HEK293T (cell line): ENCODE data around the gene CCDC88A.

Source experiments
- ELF4 ChIP-seq: fragments of 450-650 bp; IDR thresholded peaks from 2 replicates; pipeline ENCODE4 v1.6.1; 2017; ENCODE audit warnings: antibody characterized with exemption
- SP1 ChIP-seq: fragments of 450-650 bp; IDR thresholded peaks from 2 replicates; pipeline ENCODE4 v1.6.1; 2017
- SUZ12 ChIP-seq: fragments of 450-650 bp; IDR thresholded peaks from 2 replicates; pipeline ENCODE4 v1.6.1; 2016; ENCODE audit warnings: mild to moderate bottlenecking

- TF ChIP-seq ELF4 = no peak
- no peak for TF ChIP-seq SUZ12
- no peak for TF ChIP-seq SP1
These were observed 39.6 kb upstream of the CCDC88A start for GRCh38 chr2:55459279-55459678.
